ENCODE results near the gene CYTH1.

- TF ChIP-seq CTCF (IDR thresholded peaks at IDR 0.05; ENCODE audit: poor library complexity, severe bottlenecking), result no peak
- no peak for TF ChIP-seq EP300 (conservative IDR thresholded peaks at IDR 0.05; ENCODE audit: poor library complexity, severe bottlenecking)
- no peak for TF ChIP-seq POLR2AphosphoS5 (IDR thresholded peaks at IDR 0.05)
- TF ChIP-seq EZH2 (IDR thresholded peaks at IDR 0.05; ENCODE audit: borderline replicate concordance, insufficient read depth, low read length, poor library complexity, severe bottlenecking), result no peak
- TF ChIP-seq RAD21 (conservative IDR thresholded peaks at IDR 0.05), result no peak
These were observed 130.0 kb downstream of the CYTH1 start for GRCh38 chr17:78652024-78652423.

Data from neural cell (in vitro differentiated cells).